Stimulated activated CD4-positive, alpha-beta T cell treated with anti-CD3 and anti-CD28 coated beads, Interleukin-1b, Interleukin-23, amount 100 ng/mL, for 48 hours (primary cell): ENCODE results near the gene SLC17A4.

ENCODE experiments used
- DNase-seq: peaks from one replicate; pipeline ENCODE4 v3.0.0-alpha.2; 2020

The SLC17A4 gene

DNA sequence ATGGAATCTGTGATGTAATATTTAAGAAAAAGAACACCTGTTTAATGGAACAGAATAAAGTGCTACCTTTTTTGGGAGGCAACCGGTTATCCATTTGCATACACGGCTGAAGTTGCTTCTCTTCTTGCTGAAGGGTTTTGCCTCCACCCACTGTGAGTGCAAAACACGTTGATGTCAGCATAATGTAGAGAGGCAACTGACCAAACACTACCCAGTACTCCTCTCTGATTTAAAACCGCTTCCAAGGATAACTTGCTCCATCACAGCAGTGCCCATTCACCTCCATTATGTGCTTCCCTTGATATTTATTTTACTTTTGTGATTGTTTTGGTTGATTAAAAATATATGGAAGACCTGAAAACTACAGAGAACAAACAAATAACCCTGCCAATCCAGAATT lies 75.9 kb downstream of the SLC17A4 start:
- no peak for DNase-seq
